GM19239 (cell line): ENCODE measurements around the gene NGF.
"Not testable (repeated sequence)": the region's sequence is repeated elsewhere in the genome, so short reads cannot be mapped to it uniquely, and the experiment has no call there.

Experiments
- DNase-seq: peaks from one replicate; pipeline ENCODE4 v3.0.0; 2011; ENCODE audit warnings: low spot score; ENCODE audit not compliant: insufficient read length
- FAIRE-seq: peaks from 2 replicates; lab custom pipeline; 2011; peaks lifted over from hg19 to GRCh38; lab: Jason Lieb, UNC

The NGF gene

DNA sequence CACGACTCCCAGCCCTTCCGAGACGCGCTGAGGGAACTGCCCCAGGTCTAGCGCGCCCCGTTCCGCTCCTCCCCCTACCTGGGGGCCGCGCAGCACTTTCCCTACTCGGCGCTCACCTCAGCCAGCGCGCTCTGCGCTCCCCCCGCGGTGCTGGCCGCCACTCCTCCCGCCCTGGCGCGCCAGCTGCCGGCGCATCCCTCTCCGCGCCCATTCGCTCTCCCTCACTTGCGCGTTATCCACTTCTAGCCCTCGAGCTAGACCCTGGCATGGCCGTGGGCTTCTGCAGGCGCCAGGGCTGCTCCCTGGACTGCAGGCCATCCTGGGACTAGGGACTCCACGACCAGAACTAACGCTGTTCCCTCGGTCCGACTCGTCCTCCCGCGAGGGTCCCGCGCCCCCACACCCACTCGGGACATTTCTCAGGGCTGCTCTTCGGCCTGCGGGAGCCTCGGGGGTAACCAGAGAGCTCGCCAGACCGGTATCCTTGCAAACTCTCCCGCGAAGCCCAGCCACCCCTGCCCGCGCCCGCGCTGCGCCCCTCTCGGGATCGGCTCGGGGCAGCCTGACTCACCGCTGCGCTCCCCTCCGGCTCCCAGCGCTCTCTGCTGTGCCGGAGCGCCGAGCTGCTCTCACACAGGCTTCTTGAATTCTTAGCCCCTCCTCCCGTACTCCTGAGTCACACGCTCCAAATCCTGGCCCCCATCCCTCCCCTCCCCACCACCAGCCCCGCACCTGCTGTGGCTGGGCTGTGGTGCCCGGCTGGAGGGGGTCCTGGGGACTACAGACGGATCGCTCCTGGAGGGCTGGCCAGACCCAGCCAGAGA lies at the start of gene NGF:
TSS of gene NGF (minus strand) at position 617 of the 824 bp plus-strand sequence. CDS start 51,454 bp downstream, outside the sequence.
- FAIRE-seq = no peak
- DNase-seq = no peak

GRCh38 chr1:115383455-115383854 lies 45.4 kb upstream of the NGF start:
- not testable (repeated sequence) for FAIRE-seq, DNase-seq

DNA sequence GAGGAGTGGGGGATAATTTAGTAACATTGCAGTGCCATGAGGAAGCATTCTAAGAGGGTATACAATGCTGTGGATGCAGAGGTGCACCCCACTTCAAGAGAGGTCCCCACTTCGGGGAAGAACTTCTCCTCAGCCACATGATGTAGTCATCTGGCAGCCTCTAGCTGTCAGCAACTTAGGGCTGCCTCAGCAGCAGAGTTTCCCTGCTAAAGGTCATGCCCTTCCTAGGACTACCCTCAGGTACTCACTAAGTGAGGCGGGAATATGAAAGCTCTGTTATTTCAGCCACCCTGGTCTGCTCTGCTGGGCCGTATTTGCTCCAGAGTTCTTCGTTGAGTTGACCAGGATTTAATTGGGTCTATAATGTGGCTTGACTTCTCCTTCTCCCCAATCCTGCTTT lies 41.9 kb upstream of the NGF start:
- DNase-seq (no peak), FAIRE-seq (no peak)

DNA sequence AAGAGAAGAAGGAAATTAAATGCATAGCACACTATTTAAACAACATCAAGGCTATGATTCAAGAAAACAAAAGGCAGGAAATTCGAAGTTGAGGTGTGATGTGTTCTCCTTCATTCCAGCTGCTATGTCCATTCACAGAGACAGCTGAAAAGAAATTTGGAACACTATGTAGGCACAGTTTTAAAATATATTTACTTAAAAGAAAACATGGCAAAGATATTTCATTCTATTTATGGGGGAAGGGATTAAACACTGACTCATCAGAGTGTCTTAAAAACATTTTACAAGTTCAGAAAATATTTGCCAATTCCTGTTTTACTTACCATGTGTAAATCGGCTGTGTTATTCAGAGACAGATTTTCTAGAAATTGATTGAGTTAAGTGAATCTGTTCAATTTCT lies 39.4 kb upstream of the NGF start:
- DNase-seq (no peak), FAIRE-seq (no peak)

- DNase-seq = no peak
- no peak for FAIRE-seq
These were observed 36.5 kb upstream of the NGF start for GRCh38 chr1:115374598-115374997.

DNA sequence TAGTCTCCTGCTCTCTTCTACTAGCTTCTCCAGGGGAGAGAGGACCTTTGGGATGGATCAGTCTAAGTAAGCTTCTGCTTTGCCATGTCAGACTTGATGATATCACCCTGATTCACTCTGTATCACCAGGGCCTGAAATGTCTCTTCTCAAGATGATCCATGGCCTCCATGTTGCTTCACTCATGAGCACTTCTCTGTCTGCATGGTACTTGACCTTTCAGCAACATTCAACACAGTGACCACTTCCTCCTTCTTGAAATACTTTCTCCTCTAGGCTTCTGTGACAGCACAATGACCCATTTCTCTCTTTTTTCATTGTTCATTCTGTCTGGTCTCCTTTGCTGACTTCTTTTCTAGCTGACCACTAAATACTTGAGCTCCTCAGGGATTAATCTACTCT lies 35.3 kb upstream of the NGF start:
- no peak for FAIRE-seq
- no peak for DNase-seq

DNA sequence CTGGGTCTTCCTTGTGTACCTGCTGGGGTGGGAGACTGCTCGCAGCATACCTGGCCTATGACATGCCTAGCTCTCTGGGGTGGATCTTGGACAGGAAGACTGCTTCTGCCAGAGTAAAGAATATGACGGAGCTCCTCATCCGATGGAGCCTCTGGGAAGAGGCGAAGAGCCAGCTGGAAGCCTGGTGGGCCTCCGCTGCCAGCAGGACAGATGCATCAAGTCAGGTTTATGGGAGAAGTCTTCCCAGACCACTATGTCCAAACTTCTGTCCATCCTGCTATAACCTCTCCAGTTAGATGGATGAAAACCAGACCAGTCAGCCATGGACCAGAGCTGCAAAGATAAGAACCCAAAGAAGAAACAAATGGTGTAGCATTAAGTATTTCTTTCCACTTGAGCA lies 27.7 kb upstream of the NGF start:
- no peak for FAIRE-seq
- no peak for DNase-seq

DNA sequence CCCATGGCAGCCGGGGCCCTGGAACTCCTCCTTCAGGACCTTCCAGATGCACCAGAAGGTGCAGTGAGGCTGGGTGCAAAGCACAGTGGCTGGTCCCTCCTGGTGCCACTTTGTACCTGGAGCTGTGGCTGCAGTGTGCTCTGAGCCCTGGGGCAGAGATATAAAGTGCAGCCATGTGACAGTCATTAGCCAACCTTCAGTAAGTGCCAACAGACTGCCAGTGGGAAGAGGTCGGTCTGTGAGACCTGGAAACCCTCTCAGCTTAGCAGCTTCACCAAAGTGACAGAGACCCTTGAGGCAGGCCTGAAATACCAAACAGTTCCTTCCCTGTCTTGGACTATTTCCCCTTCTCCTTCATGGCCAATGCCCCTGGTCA lies 26.7 kb upstream of the NGF start:
- no peak for FAIRE-seq

DNA sequence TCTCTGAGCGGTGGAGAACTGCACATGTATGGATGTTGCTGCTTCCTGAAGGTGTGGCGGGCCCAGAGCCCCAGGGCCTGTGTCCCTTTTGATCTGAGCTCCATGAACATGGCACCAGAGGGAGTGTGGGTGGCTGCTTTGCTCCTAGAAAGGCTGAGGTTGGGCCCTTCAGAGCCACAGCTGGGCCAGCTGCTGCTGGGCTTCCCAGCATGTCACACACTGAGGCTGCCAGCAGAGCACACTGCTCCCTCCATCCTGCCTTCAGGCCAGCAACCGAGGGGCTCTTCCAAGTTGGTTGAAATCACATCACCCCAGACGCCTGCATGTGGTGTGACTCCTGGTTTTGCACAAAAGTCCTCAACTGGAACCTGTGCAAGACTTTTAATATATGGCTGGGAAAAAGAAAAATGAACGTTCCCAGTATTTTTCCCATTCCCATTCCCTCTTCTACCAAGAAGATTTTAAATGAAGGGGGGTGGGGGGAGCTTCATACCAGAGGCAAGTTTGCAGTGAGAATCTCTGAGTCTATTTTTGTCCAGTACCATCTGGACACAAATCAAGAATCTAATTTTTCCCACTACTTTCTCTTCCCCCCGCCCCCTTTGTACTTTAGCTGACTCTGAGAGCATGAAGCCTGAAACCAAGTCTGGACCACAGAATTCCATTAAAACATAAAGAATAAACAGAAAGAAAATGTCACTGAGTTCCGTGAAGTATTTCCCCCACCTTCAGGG lies 26.2 kb upstream of the NGF start:
- FAIRE-seq = no peak
- no peak for DNase-seq

More for the DNA sequence above, 26.7 kb upstream of the NGF start:
- no peak for DNase-seq

- no peak for FAIRE-seq
- DNase-seq = no peak
These were observed 25.1 kb upstream of the NGF start for GRCh38 chr1:115363171-115363570.

GRCh38 chr1:115360505-115361129 lies 22.6 kb upstream of the NGF start:
- not testable (repeated sequence) for DNase-seq, FAIRE-seq

GRCh38 chr1:115359787-115360452 lies 21.9 kb upstream of the NGF start:
- FAIRE-seq, DNase-seq: not testable (repeated sequence)

GRCh38 chr1:115356356-115356755 lies 18.3 kb upstream of the NGF start:
- DNase-seq (no peak), FAIRE-seq (no peak)

DNA sequence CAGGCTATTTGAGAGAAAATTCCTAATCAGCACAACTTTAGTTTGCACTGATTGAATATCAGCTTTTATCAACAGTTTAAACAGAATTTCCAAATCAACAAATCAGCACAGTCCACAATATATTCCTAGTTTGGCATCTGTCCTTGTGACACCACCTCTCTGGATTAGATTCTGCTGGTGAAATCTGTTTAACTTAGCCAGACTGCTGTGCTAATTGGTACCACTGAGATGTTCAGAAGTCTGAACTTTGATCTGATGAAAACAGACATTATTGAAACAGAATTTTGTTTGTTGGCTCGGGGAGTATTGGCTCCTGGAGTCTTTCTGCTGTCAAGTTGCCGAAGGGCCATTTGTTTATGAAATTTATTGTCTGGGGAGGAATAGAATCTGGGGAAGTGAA lies 17.0 kb upstream of the NGF start:
- FAIRE-seq (no peak), DNase-seq (no peak)

GRCh38 chr1:115351143-115351542 lies 13.1 kb upstream of the NGF start:
- DNase-seq (no peak), FAIRE-seq (no peak)

GRCh38 chr1:115348636-115349035 lies 10.6 kb upstream of the NGF start:
- FAIRE-seq (no peak), DNase-seq (no peak)

DNA sequence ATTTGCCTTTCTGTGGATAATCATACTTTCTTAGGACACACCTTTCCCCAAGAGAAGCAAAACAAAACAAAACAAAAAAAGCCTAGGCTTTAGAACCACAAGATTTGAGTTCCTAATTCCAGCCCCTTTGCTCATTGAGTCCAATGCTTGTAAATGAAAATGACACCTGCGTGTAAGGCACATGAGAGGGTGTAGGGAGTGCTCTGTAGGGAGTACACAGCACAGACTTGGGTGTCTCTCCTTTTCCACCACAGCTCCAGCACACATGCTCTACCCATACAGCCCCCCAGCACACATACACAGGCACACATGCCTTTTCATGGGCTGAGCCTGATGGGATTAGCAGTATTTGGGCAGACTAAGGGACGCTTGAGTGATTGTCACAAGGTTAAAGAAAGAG lies 9.2 kb upstream of the NGF start:
- no peak for FAIRE-seq
- no peak for DNase-seq

- FAIRE-seq (no peak), DNase-seq (no peak)
These were observed 5.2 kb upstream of the NGF start for GRCh38 chr1:115343200-115343737.

GRCh38 chr1:115341948-115342347 lies 3.9 kb upstream of the NGF start:
- FAIRE-seq (no peak), DNase-seq (no peak)

- FAIRE-seq (no peak), DNase-seq (no peak)
These were observed 2.8 kb upstream of the NGF start for GRCh38 chr1:115340879-115341278.
